ENCODE results near the gene SH3BP2. TPM values are rescaled to one million over a fixed set of nuclear protein-coding genes. Genes with fewer than 3 reads are reported as not detected.

SH3BP2 gene
- total RNA-seq, 1 experiment from 2014 or later = 28.1 TPM

DNA sequence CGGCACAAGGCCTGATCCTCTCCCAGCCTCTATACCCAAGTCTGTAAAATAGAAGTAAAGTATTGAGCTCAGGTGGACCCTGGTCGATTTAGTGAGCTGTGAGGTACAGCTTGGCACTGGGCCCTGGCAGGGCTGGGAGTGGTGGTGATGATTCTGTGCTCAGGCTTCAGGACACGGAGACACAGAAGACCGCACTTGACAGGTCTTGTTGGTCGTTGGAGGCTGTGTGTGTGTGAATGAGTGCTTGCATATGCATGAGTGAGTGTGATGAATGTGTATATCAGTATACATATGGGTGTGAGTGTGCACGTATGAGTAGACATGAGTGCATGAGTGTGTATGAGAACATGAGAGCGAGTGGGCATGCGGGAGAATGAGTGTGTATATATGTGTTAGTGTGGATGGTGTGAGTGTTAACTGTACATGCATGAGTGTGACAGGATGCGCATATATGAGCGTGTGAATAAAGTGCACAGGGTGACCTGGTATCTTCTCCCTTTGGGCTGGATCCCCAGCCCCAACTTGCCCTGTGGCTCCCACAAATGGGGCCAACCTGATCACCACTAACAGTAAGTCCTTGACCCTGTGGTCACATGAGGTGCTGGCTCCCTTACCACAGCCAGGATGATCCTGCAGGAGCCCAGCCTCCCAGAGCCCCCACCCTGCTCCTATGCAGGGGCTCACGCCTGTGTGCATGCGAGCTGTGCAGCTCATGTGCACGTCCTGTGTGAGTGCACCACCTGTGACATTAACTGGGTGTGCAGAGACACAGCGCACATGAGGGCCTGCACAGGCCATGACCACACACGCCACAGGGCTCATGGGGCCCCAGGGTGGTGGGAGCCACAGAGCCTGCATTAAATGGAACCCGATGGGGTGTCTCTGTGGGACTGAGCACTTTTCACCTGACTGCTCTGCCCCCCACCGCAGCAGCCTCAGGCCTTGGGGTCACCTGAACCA lies 20.8 kb downstream of the SH3BP2 start:
- Histone ChIP-seq H3K36me3 (peaks cover 11% of the 10 kb centered on the region; the same call in 1 of the 2 replicates), H3K27me3 (no peaks in the 10 kb centered on the region), H3K4me3 (peak overlapping the region; percentile 86), H3K9me3 (replicated peaks) (0 out of 2 replicates have a peak, but pooled peaks cover 2% of the 10 kb centered on the region), H3K27ac (no peak overlapping the region), H3K4me1 (peaks cover 16% of the 10 kb centered on the region)
- DNase-seq = no peak

DNA sequence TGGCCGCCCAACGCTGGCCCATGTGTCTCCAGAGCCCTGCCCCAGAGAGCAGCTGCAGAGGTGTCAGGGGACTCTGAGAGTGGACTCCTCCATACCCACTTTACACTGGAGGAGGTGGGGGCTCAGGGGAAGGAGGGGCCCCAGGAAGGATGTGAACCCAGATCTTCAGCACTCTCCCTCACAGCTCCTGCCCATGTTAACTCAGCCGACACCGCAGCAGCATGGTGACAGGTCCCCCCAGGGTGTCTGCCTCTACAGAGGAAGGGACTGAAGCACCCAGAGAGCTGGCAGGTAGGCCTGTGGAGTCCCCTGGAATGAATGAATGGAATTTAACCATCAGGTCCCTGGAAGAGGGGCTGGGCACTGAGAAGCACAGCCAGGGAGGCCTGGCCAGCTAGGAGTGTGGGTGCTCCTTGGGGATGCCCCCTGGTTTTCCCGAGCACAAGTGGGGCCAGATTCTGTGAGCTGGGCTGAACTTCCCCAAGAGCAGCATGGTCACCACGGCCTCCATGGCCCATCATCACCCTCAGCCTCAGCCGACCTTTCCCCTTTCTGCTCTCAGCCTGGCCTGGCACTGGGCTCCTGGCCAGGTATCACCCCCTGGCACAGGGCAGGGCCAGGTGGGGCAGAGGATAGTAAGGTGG lies 21.9 kb downstream of the SH3BP2 start:
- Histone ChIP-seq H3K4me1 (peaks cover 16% of the 10 kb centered on the region), H3K36me3 (peaks cover 11% of the 10 kb centered on the region; the same call in 1 of the 2 replicates)

DNA sequence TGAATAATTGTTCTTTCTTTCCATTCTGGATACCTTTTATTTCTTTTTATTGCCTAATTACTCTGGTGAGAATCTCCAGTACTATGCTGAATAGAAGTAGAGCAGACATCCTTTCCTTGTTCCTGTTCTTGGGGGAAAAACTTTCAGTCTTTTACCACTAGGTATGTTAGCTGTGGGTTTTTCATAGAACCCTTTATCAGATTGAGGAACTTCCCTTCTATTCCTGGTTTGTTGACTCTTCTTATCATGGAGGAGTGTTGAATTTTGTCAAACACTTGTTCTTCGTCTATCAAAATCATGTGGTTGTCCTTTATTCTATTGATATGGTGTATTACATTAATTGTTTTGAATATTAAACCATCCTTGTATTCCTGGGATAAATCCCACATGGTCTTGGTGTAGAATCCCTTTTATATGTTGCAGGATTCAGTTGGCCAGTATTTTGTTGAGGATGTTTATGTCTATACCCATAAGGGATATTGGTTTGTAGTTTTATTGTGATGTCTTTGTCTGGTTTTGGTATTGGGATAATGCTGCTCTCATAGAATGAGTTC lies 23.6 kb downstream of the SH3BP2 start:
- peaks cover 6% of the 10 kb centered on the region; the same call in 1 of the 2 replicates for H3K4me1 ChIP-seq
- H3K27me3 ChIP-seq = no peaks in the 10 kb centered on the region
- H3K36me3 ChIP-seq = peaks cover 18% of the 10 kb centered on the region
- 0 out of 2 replicates have a peak, but pooled peaks cover 2% of the 10 kb centered on the region for H3K9me3 ChIP-seq (replicated peaks)
- no peak for DNase-seq
- no peak overlapping the region for H3K27ac ChIP-seq
- no peak overlapping the region for H3K4me3 ChIP-seq

More for the DNA sequence above, 21.9 kb downstream of the SH3BP2 start:
- no peaks in the 10 kb centered on the region for H3K27me3 ChIP-seq
- no peak for DNase-seq
- 0 out of 2 replicates have a peak, but pooled peaks cover 2% of the 10 kb centered on the region for H3K9me3 ChIP-seq (replicated peaks)
- no peak overlapping the region for H3K27ac ChIP-seq
- H3K4me3 ChIP-seq = no peak overlapping the region

DNA sequence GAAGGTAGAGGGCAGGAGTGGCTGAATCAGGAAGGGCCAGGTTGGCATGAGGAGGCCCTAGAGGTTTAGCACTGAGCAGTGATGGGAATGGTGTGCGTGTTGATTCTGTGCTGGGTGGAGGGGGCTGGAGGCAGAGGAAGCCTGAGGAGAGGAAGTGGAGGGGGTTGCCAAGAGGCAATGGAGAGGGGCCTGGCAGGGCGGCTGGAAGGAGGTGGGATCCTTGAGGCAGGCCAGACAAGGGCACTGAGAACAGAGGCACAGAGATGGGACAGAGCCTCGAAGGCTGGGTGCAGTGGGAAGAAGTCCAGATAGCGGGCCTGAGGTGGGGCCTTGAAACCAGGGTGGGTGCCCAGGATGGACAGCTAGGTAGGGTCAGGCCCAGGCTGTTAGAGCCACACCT lies 24.3 kb downstream of the SH3BP2 start:
- Histone ChIP-seq H3K27ac (no peak overlapping the region), H3K36me3 (peaks cover 21% of the 10 kb centered on the region), H3K4me3 (no peak overlapping the region), H3K27me3 (no peaks in the 10 kb centered on the region), H3K4me1 (peaks cover 3% of the 10 kb centered on the region; the same call in 1 of the 2 replicates), H3K9me3 (replicated peaks) (0 out of 2 replicates have a peak, but pooled peaks cover 2% of the 10 kb centered on the region)
- no peak for DNase-seq

DNA sequence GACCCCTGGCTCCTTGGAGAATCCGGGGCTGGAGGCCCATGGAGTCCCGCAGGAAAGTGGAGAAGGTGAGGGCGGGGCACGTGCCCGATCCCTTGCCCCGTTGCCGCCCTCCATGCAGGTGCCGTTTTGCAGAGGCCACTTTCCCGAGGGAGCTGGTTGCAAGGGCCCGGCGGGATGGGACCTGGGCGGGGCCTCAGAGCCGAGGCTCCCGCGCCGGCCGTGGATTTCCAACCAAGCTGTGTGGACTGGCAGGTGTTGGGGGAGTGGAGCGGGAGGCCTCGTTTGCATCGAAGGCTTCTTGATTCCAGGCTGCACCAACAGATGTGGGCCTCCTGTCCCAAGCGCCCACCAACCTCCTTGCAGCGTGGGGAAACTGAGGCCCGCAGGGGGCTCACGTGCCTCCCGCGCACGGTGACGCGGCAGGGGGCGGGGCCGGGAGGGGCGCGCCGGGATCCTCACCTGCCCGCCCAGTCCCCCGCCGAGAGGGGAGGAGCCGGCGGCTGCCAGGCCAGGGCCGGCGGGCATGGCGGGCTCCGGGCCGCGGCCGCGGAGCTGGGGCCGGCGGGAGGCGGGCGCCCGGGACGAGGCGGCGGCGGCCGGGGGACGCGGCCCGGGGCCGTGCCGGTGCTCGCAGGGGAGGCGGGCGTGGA lies 24.9 kb downstream of the SH3BP2 start:
- peaks cover 21% of the 10 kb centered on the region for H3K36me3 ChIP-seq
- peak overlapping the region; percentile 59 for H3K4me3 ChIP-seq
- H3K9me3 ChIP-seq (replicated peaks) = 0 out of 2 replicates have a peak, but pooled peaks cover 2% of the 10 kb centered on the region
- no peaks in the 10 kb centered on the region for H3K27me3 ChIP-seq
- DNase-seq = peak in 1 of 2 experiments; percentile 31
- peaks cover 3% of the 10 kb centered on the region; the same call in 1 of the 2 replicates for H3K4me1 ChIP-seq
- no peak overlapping the region for H3K27ac ChIP-seq

DNA sequence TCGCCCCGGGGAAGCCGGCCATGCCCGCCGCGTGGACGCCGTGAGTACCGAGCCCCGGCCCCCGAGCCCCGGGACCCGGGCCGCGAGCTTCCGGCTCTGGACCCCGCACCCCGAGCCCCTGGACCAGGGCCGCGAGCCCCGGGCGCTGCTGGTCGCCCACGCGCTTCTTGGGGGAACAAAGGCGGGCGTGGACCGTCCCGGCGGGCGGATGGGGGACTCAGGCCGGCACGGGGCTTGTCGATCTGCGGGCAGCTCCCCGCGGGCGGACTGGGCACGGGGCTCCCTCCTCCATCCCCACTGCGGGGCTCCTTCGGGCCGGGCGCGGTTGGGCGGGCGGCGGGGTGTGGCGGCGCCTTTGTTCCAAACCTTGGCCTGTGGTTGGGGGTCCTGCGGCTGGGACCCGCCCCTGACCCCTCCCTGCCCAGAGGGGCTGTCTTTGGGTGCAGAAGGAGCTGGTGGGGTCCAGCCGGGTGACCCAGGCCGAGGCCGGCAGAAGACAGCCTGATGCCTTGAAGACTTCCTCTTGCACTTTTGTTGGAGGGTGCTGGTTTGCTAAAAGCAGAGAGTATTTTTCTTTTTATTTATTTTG lies 25.6 kb downstream of the SH3BP2 start:
- no peak for DNase-seq
- Histone ChIP-seq H3K36me3 (peaks cover 24% of the 10 kb centered on the region), H3K27me3 (no peaks in the 10 kb centered on the region), H3K9me3 (replicated peaks) (0 out of 2 replicates have a peak, but pooled peaks cover 2% of the 10 kb centered on the region), H3K27ac (no peak overlapping the region), H3K4me3 (peak overlapping the region; percentile 59), H3K4me1 (peaks cover under 1% of the 10 kb centered on the region; the same call in 1 of the 2 replicates)

DNA sequence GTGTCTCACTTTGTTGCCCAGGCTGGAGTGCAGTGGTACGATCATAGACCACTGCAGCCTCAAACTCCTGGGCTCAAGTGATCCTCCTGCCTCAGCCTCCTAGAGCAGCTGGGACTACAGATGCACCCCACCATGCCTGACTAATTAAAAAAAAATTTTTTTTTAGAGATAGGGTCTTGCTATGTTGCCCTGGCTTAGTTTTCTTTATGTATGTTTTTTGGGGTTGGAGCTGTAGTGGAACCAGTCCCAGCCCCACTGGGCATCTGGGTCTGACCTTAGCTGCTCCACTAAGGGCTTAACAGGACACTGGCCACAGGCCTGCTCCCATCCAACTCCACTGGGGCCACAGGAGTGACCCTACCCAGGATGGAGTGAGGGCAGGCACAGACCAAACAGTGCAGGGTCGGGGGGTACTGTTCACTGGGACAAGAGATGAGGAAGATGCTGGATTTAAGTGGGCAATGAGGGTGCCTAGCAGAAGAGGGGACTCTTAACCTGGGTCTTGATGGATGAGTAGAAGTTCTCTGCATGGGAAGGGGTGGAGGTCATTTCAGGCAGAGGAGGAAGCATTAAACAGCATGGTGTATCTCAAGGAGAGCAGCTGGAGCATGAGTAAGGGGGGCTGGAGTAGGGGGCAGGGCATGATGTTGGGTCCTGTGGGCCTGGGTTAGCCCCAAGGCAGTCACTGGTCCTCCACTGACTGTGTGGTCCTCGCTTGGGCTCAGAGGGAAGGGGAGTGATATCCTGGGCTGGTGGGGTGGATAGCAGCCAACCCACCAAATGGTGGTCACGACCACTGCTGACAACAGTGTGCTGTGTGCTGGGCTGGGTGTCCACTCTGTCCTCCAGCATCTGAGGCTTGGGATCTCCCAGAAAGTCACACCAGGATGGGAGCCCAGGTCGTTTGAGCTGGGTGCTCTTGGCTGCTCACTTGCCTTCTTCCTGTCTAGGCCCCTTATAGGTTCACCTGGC lies 26.6 kb downstream of the SH3BP2 start:
- no peak for DNase-seq
- Histone ChIP-seq H3K9me3 (replicated peaks) (0 out of 2 replicates have a peak, but pooled peaks cover 2% of the 10 kb centered on the region), H3K36me3 (peaks cover 21% of the 10 kb centered on the region), H3K27me3 (no peaks in the 10 kb centered on the region), H3K4me1 (no peaks in the 10 kb centered on the region), H3K4me3 (no peak overlapping the region), H3K27ac (no peak overlapping the region)

DNA sequence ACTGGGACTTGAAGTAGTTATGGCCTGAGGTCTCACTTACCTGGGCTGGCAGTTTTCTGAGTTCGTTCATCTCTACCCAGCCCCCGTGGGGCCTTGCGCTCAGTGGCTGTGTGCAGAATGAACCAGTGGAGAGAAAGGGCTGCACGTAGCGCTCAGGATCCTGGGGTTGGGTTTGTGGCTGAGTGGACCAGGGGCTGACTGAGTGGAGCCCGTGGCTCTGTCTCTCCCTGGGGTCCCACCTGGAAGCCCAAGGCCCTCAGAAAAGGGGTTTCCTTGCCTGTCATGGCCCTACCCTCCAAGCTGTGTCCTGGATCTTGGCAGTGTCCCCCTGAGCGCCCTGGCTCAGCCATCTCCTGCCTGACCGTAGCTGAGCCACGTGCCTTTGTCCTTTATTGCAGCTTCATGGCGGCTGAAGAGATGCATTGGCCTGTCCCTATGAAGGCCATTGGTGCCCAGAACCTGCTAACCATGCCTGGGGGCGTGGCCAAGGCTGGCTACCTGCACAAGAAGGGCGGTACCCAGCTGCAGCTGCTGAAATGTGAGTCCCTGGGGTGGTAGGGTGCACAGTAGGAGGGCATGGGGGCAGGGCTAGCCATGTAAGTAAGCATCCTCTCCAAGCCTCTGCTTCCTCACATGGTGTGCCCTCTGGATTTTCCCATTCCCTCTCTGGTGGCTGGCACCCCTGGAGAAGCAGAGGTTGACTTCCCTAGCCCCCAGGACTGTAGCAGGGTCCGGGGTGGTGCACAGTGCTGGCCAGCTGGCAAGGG lies 27.5 kb downstream of the SH3BP2 start:
- DNase-seq = no peak
- Histone ChIP-seq H3K4me3 (no peak overlapping the region), H3K36me3 (peaks cover 28% of the 10 kb centered on the region), H3K27me3 (no peaks in the 10 kb centered on the region), H3K27ac (no peak overlapping the region), H3K4me1 (no peaks in the 10 kb centered on the region), H3K9me3 (replicated peaks) (0 out of 2 replicates have a peak, but pooled peaks cover 2% of the 10 kb centered on the region)

DNA sequence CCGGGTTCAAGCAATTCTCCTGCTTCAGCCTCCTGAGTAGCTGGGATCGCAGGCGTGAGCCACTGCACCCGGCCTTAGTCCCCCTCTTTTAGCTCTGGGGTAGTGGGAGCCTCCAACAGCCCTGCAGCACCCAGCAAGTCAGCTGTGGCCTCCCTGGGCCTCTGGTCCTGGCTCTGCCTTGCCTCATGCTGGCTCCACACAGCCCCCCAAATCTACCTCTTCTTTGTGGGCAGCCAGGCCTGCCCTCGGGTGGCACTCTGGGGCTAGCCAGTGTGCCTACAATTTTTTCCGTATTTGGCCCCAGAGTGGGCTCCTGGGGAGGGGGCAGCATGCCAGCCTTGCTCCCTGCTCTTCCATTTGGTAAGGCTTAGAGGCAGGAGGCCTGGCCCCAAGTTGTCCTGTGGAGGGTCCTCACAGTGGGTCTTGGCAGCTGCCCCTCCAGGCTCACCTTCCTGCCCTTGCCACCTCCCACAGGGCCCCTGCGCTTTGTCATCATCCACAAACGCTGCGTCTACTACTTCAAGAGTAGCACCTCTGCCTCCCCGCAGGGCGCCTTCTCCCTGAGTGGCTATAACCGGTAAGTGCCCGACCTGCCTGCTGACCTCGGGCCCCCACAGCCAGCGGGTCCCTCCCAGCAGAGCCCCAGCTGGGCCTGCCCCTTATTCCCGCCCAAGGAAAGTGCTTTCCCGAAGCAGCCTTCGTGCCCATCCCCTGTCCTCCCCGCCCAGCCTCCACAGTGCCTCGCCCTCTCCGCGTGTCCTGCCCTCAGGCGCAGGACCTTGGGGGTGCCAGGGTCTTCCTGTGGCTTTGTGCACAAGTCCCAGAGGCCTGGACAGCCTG lies 29.8 kb downstream of the SH3BP2 start:
- Histone ChIP-seq H3K4me1 (no peaks in the 10 kb centered on the region), H3K27me3 (no peaks in the 10 kb centered on the region), H3K36me3 (peaks cover 27% of the 10 kb centered on the region), H3K4me3 (no peak overlapping the region), H3K9me3 (replicated peaks) (no peaks in the 10 kb centered on the region), H3K27ac (no peak overlapping the region)
- no peak for DNase-seq

DNA sequence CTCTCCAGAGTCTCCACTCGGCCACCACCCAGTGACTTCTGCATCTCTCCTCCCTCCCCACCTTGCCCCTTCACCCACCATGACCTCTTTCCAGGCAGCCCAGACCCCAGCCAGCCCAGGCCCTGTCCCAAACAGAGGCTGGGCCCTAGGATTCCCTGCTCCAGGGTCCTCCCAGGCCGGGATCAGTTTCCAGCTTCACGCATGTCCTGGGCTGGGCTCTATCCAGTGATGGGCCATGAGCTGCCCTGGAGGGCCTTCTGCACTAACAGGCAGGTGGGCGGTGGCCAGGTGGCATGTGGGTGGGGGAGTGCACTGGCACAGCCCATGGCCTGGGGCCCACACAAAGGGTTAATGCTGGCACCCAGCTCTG lies 30.4 kb downstream of the SH3BP2 start:
- Histone ChIP-seq H3K9me3 (replicated peaks) (no peaks in the 10 kb centered on the region), H3K4me3 (no peak overlapping the region), H3K27ac (no peak overlapping the region), H3K4me1 (no peaks in the 10 kb centered on the region), H3K36me3 (peaks cover 31% of the 10 kb centered on the region), H3K27me3 (no peaks in the 10 kb centered on the region)
- no peak for DNase-seq

DNA sequence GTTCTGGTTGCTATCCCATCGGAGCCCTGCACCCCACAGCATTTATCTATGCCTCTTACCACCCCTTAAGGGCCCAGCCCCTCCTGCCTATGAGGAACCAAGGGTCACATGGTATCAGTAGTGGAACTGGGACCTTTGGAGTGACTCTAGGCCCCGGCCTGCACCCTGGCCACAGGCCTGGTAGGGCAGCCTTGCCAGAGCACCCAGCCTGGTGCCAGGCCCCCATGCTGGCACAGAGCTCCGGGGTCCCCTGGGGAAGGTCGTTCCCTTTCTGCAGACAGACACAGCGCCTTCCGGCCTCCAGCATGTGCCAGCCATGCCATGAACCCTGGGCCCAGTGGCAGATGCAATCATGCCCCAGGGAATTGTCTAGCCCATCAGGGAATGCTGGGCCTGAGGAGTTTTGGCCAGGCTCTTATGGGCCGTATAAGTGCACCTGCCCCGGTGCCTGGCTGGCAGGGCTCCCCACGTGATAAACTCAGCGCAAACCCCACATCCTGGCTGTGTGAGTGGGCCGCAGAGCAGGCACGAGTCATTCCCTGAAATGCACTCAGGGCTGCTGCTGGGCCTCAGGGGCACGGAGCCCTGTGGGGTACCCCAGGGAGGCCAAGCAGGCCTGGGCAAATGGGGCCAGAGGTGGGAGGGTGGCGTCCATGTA lies 30.9 kb downstream of the SH3BP2 start:
- H3K9me3 ChIP-seq (replicated peaks) = no peaks in the 10 kb centered on the region
- DNase-seq = no peak
- peaks cover 31% of the 10 kb centered on the region for H3K36me3 ChIP-seq
- H3K4me1 ChIP-seq = no peaks in the 10 kb centered on the region
- no peak overlapping the region for H3K4me3 ChIP-seq
- no peak overlapping the region for H3K27ac ChIP-seq
- H3K27me3 ChIP-seq = no peaks in the 10 kb centered on the region
